Neuronal stem cell (in vitro differentiated cells): ENCODE results near the gene ZNF428.

Experiments used
- DNase-seq: peaks from one replicate; pipeline ENCODE4 v3.0.0-alpha.2; 2013; ENCODE audit warnings: low spot score
- H2AFZ ChIP-seq: one replicate; pipeline ENCODE4 v1.6.1; 2013; ENCODE audit warnings: mild to moderate bottlenecking, low read length, inconsistent platforms
- H2AK5ac ChIP-seq: 2 replicates; pipeline ENCODE4 v1.6.1; 2013; ENCODE audit warnings: low read depth, mild to moderate bottlenecking, inconsistent platforms, low read length, moderate library complexity, mixed read lengths
- H2BK120ac ChIP-seq: 2 replicates; pipeline ENCODE4 v1.6.1; 2013; ENCODE audit warnings: low read depth, mild to moderate bottlenecking, inconsistent platforms, low read length, moderate library complexity, mixed read lengths
- H2BK12ac ChIP-seq: one replicate; pipeline ENCODE4 v1.6.1; 2013; ENCODE audit warnings: low read length, inconsistent platforms
- H2BK15ac ChIP-seq: 2 replicates; pipeline ENCODE4 v1.6.1; 2013; ENCODE audit warnings: mild to moderate bottlenecking, low read length, inconsistent platforms, mixed read lengths
- H2BK5ac ChIP-seq: one replicate; pipeline ENCODE4 v1.6.1; 2013; ENCODE audit warnings: inconsistent platforms, mild to moderate bottlenecking, low read length, moderate library complexity
- H3K14ac ChIP-seq: one replicate; pipeline ENCODE4 v1.6.1; 2013; ENCODE audit warnings: low read length, inconsistent platforms
- H3K18ac ChIP-seq: 2 replicates; pipeline ENCODE4 v1.6.1; 2013; ENCODE audit warnings: low read length, inconsistent platforms
- H3K23ac ChIP-seq: 2 replicates; pipeline ENCODE4 v1.6.1; 2013; ENCODE audit warnings: low read depth, mild to moderate bottlenecking, mixed read lengths, low read length, inconsistent platforms; ENCODE audit not compliant: poor library complexity
- H3K27ac ChIP-seq: replicated peaks from 3 replicates; pipeline ENCODE4 v1.5.1; 2013; ENCODE audit warnings: low read length, inconsistent platforms
- H3K27me3 ChIP-seq, 3 experiments: 2 replicates each; pipeline ENCODE4 v1.6.1; 2013; ENCODE audit warnings: low read length in 3 of 3, mild to moderate bottlenecking in 2 of 3, inconsistent platforms in 1 of 3, low read depth in 1 of 3, mixed read lengths in 1 of 3, moderate library complexity in 1 of 3; ENCODE audit not compliant: control insufficient read depth in 3 of 3, insufficient read depth in 3 of 3
- H3K36me3 ChIP-seq, 2 donors: replicated peaks in 1 of 2; 2 replicates each; pipeline ENCODE4 v1.6.1; 2013; ENCODE audit warnings: low read length in 2 of 2; ENCODE audit not compliant: control insufficient read depth in 2 of 2, insufficient read depth in 2 of 2
- H3K4ac ChIP-seq: 2 replicates; pipeline ENCODE4 v1.6.1; 2013; ENCODE audit warnings: inconsistent platforms, mild to moderate bottlenecking, low read length, moderate library complexity
- H3K4me1 ChIP-seq, 2 donors: 1 replicate in 1 of 2; 2 replicates in 1 of 2; pipeline ENCODE4 v1.6.1; 2013; ENCODE audit warnings: low read length in 2 of 2, low read depth in 1 of 2; ENCODE audit not compliant: control insufficient read depth in 2 of 2, insufficient read depth in 1 of 2
- H3K4me2 ChIP-seq: one replicate; pipeline ENCODE4 v1.6.1; 2013; ENCODE audit warnings: mild to moderate bottlenecking, low read length, inconsistent platforms; ENCODE audit not compliant: insufficient read depth, poor library complexity, severe bottlenecking
- H3K4me3 ChIP-seq, 2 donors: 2 replicates each; pipeline ENCODE4 v1.5.1; 2013; ENCODE audit warnings: low read length in 2 of 2, mild to moderate bottlenecking in 2 of 2, inconsistent platforms in 1 of 2, moderate library complexity in 1 of 2
- H3K79me1 ChIP-seq: one replicate; pipeline ENCODE4 v1.6.1; 2013; ENCODE audit warnings: low read depth, mild to moderate bottlenecking, inconsistent platforms, low read length, moderate library complexity
- H3K9ac ChIP-seq: one replicate; pipeline ENCODE4 v1.6.1; 2013; ENCODE audit warnings: mild to moderate bottlenecking, low read depth, low read length, inconsistent platforms; ENCODE audit not compliant: poor library complexity
- H3K9me3 ChIP-seq, 2 donors: replicated peaks in 1 of 2; 2 replicates each; pipeline versions ENCODE3 to v1.6.1; 2013; ENCODE audit warnings: low read length in 2 of 2, mild to moderate bottlenecking in 2 of 2, inconsistent platforms in 1 of 2, low read depth in 1 of 2, mixed read lengths in 1 of 2, moderate library complexity in 1 of 2; ENCODE audit not compliant: control insufficient read depth in 2 of 2, insufficient read depth in 1 of 2
- H4K8ac ChIP-seq: one replicate; pipeline ENCODE4 v1.6.1; 2013; ENCODE audit warnings: low read depth, mild to moderate bottlenecking, inconsistent platforms, low read length, moderate library complexity
- H4K91ac ChIP-seq: one replicate; pipeline ENCODE4 v1.6.1; 2013; ENCODE audit warnings: low read length, low read depth, mild to moderate bottlenecking, inconsistent platforms; ENCODE audit not compliant: poor library complexity
- WGBS, 2 donors: extraction: QIAGEN DNeasy Blood & Tissue Kit; methylation state at CpG; one replicate each; pipeline ENCODE4 v1.1.7; 2013; ENCODE audit warnings: missing lambda C conversion rate in 2 of 2, mixed read lengths in 1 of 2; ENCODE audit not compliant: insufficient read length in 2 of 2, insufficient replicate concordance in 1 of 2; ENCODE audit errors: extremely low coverage in 2 of 2; 5-methylcytosine and 5-hydroxymethylcytosine counted together

The ZNF428 gene

GRCh38 chr19:43660301-43660970 lies 41.0 kb upstream of the ZNF428 start:
- no peak overlapping the region for H3K4ac ChIP-seq
- no peak overlapping the region for H3K27ac ChIP-seq
- no peak overlapping the region for H2BK12ac ChIP-seq
- H3K27me3 ChIP-seq = no peaks in the 10 kb centered on the region
- H4K8ac ChIP-seq = no peak overlapping the region
- no peaks in the 10 kb centered on the region for H3K79me1 ChIP-seq
- H3K18ac ChIP-seq = no peak overlapping the region
- H4K91ac ChIP-seq = no peak overlapping the region
- no peaks in the 10 kb centered on the region for H3K4me1 ChIP-seq
- no peak overlapping the region for H2BK15ac ChIP-seq
- H2AK5ac ChIP-seq = no peak overlapping the region
- H3K23ac ChIP-seq = no peak overlapping the region
- H2AFZ ChIP-seq = no peak overlapping the region
- WGBS, 2 donors = no CpG with 5 or more reads among the region's 7 CpGs
- DNase-seq = no peak
- no peak overlapping the region for H2BK5ac ChIP-seq
- no peak overlapping the region for H3K4me2 ChIP-seq
- H3K14ac ChIP-seq = no peak overlapping the region
- no peak overlapping the region for H3K9ac ChIP-seq
- no peak overlapping the region for H2BK120ac ChIP-seq
- peaks cover 6 to 13% of the 10 kb centered on the region in 2 donors for H3K36me3 ChIP-seq
- H3K4me3 ChIP-seq = no peak overlapping the region
- H3K9me3 ChIP-seq = peaks cover 3 to 5% of the 10 kb centered on the region in 2 donors

- Histone ChIP-seq H2AK5ac (no peak overlapping the region), H3K27ac (no peak overlapping the region), H2BK12ac (no peak overlapping the region), H2BK120ac (no peak overlapping the region), H3K18ac (no peak overlapping the region), H3K4me2 (no peak overlapping the region), H2BK5ac (no peak overlapping the region), H3K14ac (no peak overlapping the region), H3K9me3 (peaks cover 3 to 5% of the 10 kb centered on the region in 2 donors), H3K23ac (no peak overlapping the region), H3K9ac (no peak overlapping the region), H3K4ac (no peak overlapping the region), H2BK15ac (no peak overlapping the region), H3K4me3 (no peak overlapping the region), H4K91ac (no peak overlapping the region), H4K8ac (no peak overlapping the region), H2AFZ (no peak overlapping the region), H3K79me1 (no peaks in the 10 kb centered on the region), H3K27me3 (no peaks in the 10 kb centered on the region), H3K4me1 (no peaks in the 10 kb centered on the region), H3K36me3 (peaks cover 13 to 18% of the 10 kb centered on the region in 2 donors)
- no peak for DNase-seq
- no CpG with 5 or more reads among the region's 8 CpGs for WGBS, 2 donors
Measured at GRCh38 chr19:43658494-43658893, 39.1 kb upstream of the ZNF428 start.

DNA sequence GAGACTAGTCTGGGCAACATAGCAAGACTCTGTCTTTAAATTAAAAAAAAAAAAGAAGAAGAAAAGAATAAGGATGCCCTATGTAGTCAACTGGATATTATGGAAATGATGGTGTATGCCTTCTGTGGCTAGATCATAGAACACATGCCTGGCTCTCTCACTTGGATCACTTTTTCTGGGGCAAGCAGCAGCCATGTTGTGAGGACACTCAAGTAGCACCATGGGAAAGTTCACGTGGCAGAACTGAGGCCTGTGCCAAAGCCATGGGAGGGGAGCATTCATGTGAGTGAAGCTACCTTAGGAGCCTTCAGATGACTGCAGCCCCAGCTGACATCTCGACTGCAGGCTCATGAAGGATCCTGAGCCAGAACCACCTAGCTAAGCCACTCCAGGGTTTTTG lies 38.6 kb upstream of the ZNF428 start:
- no peak overlapping the region for H3K9ac ChIP-seq
- no peak overlapping the region for H2AFZ ChIP-seq
- peaks cover 13 to 17% of the 10 kb centered on the region in 2 donors for H3K36me3 ChIP-seq
- no peak overlapping the region for H3K27ac ChIP-seq
- no peak overlapping the region for H3K14ac ChIP-seq
- no peak overlapping the region for H2BK15ac ChIP-seq
- WGBS, 2 donors = no CpG with 5 or more reads among the region's 2 CpGs
- H3K9me3 ChIP-seq = peaks cover 3 to 5% of the 10 kb centered on the region in 2 donors
- no peak overlapping the region for H2BK120ac ChIP-seq
- no peak overlapping the region for H2BK5ac ChIP-seq
- no peak overlapping the region for H3K4me2 ChIP-seq
- no peak overlapping the region for H3K23ac ChIP-seq
- no peak overlapping the region for H3K18ac ChIP-seq
- no peak overlapping the region for H2AK5ac ChIP-seq
- no peaks in the 10 kb centered on the region for H3K4me1 ChIP-seq
- no peak overlapping the region for H4K8ac ChIP-seq
- no peak overlapping the region for H3K4ac ChIP-seq
- peak overlapping the region in 1 of 2 donors; percentile 42 for H3K4me3 ChIP-seq
- H4K91ac ChIP-seq = no peak overlapping the region
- H3K27me3 ChIP-seq = no peaks in the 10 kb centered on the region
- DNase-seq = no peak
- H3K79me1 ChIP-seq = no peaks in the 10 kb centered on the region
- no peak overlapping the region for H2BK12ac ChIP-seq

GRCh38 chr19:43656436-43656835 lies 37.0 kb upstream of the ZNF428 start:
- Histone ChIP-seq H2BK120ac (no peak overlapping the region), H3K9ac (no peak overlapping the region), H4K8ac (no peak overlapping the region), H3K9me3 (peaks cover 3 to 5% of the 10 kb centered on the region in 2 donors), H3K4me3 (no peak overlapping the region), H3K4me2 (no peak overlapping the region), H3K4ac (no peak overlapping the region), H3K27me3 (no peaks in the 10 kb centered on the region), H4K91ac (no peak overlapping the region), H2AK5ac (no peak overlapping the region), H2BK5ac (no peak overlapping the region), H3K27ac (no peak overlapping the region), H3K18ac (no peak overlapping the region), H3K4me1 (peaks cover 0 to 2% of the 10 kb centered on the region in 2 donors), H3K14ac (no peak overlapping the region), H2BK12ac (no peak overlapping the region), H3K23ac (no peak overlapping the region), H2AFZ (no peak overlapping the region), H3K79me1 (no peaks in the 10 kb centered on the region), H3K36me3 (peaks cover 15 to 22% of the 10 kb centered on the region in 2 donors), H2BK15ac (no peak overlapping the region)
- DNase-seq = no peak
- WGBS, 2 donors = no CpG with 5 or more reads among the region's 6 CpGs
